HL-60/S4 treated with phorbol 12-myristate 13-acetate at 8.2 ng/mL for 4 days and 3 days (cell line): ENCODE results near the gene SLAIN2.
"Not testable (repeated sequence)": the region's sequence is repeated elsewhere in the genome, so short reads cannot be mapped to it uniquely, and the experiment has no call there.

Experiments
- in situ Hi-C: fragments of 300-500 bp; cut with MboI; formaldehyde crosslinking; loops from 2 replicates; pipeline ENCODE4 v1.15.0; 2022; ENCODE audit warnings: low sequenced_read_pairs

The SLAIN2 gene

GRCh38 chr4:48432017-48432416 is 90.7 kb downstream of the SLAIN2 start:
- in situ Hi-C loops = no loop called here

DNA sequence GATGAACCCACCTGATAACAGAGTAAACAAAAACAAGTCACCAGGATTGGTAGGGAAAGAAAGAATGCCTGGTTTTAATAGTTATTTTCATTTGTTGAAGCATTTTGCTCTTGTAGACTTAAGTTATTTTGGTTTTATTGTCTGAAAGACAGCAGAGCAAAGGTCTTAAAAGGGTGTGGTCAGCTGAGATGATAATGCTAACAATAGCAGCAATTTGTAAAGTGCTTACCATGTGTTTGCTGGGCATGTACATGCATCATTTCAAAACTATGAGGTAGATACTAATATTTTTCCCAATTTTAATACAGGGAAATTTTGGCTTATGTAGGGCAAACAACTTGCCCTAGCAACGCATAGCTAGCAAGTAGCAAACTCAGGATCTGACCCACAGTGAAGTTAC is 95.0 kb downstream of the SLAIN2 start:
- in situ Hi-C loops = no loop called here

DNA sequence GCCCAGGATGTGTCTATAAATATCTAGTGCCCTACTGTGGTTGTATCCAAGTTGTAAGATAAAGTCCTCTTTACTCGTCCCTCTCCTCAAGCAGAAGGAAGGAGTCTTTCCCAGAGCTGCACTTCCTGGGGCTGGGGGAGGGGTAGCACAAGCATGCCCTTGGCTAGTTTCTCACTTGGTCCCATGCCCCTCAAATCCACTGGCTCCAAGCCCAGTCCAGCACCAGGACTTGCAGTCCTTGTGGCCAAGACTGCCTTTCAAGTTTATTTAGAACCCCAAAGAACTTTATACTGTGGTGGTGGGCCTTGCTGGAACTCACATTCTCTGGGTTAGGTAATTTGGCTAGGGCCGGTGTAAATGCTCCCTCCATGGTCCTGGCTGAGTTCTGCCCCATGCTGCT is 98.7 kb downstream of the SLAIN2 start:
- in situ Hi-C loops = no loop called here

DNA sequence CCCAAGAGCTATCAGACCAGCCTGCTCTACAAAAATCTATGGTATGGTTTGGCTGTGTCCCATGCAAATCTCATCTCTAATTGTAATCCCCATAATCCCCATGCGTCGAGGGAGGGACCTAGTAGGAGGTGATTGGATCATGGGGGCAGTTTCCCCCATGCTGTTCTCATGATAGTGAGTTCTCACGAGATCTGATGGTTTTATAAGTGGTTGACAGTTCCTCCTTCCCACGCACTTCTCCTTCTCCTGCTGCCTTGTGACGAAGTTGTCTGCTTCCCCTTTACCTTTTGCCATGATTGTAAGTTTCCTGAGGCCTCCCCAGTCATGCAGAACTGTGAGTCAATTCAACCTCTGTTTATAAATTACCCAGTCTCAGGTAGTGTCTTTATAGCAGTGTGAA is 99.6 kb downstream of the SLAIN2 start:
- in situ Hi-C loops = not testable (repeated sequence)

DNA sequence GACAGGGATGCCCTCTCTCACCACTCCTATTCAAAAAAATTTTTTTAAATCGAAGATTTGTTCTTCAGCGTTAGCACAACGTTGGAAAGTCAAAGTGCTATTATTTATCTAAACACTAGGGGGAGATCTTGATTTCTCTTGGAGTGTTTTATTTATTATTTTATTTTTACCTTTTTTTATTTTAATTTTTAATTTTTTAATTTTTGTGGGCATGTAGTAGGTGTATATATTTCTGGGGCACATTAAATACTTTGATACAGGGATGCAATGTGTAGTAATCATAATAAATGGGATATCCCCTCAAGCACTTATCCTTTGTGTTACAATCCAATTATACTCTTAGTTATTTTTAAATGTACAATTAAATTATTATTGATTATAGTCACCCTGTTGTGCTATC is 104.4 kb downstream of the SLAIN2 start:
- in situ Hi-C loops = no loop called here

DNA sequence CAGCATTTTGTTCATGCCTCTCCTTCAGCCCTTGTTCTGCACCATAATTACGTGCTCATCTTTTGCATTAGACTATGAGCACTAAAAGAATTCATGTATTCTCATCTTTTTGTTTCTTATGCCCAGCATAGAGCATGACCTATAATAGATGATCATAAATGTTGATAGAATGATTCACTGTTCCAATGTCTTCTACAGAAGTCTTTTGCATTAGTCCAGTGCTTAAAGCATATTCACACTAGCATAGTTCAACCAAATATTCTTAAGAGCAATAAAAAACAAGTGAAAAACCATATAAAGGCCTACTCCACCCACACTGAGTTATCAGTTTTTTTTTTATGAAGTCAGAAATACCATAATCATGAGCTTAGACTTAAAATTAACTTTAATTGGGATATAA is 105.3 kb downstream of the SLAIN2 start:
- in situ Hi-C loops = no loop called here

DNA sequence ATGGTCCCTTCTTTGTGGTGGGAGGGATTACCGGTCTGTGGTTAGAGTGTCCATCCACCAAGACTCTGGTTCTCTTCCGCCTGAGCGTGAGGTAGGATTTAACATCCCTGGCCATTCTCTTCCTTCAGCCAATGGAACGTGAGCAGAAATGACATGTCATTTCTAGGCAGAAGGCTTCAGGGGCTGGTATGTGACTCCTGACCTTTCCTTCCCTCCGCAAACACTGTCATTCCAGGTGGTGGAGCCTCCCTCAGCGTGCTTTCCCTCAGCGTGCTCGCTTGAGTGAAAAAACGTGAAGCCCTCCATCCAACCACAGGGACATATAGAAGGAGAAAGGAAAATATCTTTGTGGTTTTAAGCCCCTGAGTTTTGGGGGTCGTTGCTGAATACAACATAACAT is 107.8 kb downstream of the SLAIN2 start:
- in situ Hi-C loops = no loop called here

DNA sequence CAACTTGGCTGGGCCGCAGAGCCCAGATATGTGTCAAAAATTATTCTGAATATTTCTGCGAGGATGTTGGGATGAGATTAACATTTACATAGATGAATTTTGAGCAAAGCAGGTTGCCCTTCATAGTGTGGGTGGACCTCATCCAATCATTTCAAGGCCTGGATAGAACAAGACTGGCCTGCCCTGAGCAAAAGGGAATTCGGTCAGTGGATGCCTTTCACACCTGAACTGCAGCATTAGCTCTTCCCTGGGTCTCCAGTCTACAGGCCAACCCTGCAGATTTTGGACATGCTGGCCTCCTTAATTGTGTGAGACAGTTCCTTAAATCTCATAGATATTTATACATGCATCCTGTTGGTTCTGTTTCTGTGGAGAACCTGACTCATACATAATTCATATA is 109.4 kb downstream of the SLAIN2 start:
- in situ Hi-C loops = no loop called here

DNA sequence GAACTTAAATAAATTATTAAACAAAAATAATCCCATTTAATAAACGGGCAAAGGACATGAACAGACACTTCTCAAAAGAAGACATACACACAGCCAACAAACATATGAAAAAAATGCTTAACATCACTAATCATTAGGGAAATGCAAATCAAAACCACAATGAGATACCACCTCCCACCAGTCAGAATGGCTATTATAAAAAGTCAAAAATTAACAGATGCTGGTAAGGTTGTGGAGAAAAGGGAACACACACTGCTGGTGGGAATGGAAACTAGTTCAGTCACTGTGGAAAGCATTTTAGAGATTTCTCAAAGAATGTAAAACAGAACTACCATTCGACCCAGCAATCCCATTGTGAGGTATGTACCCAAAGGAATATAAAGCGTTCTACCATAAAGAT is 110.3 kb downstream of the SLAIN2 start:
- in situ Hi-C loops = not testable (repeated sequence)

GRCh38 chr4:48454591-48454990 is 113.3 kb downstream of the SLAIN2 start:
- in situ Hi-C loops = no loop called here

GRCh38 chr4:48461000-48461399 is 119.7 kb downstream of the SLAIN2 start:
- in situ Hi-C loops = no loop called here

GRCh38 chr4:48462363-48462762 is 121.0 kb downstream of the SLAIN2 start:
- in situ Hi-C loops = no loop called here

DNA sequence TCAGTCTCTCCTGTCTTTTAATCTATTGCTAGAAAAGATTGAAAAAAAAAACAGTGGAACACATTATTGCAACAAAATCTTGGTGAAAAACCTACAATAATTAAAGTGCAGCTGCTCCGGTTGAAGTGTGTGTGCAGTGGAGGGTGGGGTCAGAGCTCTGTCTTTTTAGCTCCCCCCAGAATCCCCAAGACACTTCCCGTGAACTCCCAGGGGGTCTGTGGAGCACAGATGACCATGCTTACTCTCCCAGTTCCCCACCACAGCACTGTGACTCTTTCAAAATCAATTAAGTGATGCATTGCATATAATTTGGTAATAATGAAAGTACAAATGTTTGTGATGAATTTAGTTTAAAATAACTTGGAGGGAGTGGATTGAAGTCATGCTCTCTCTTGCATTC is 126.1 kb downstream of the SLAIN2 start:
- in situ Hi-C loops = no loop called here

GRCh38 chr4:48467891-48468290 is 126.6 kb downstream of the SLAIN2 start:
- in situ Hi-C loops = no loop called here

DNA sequence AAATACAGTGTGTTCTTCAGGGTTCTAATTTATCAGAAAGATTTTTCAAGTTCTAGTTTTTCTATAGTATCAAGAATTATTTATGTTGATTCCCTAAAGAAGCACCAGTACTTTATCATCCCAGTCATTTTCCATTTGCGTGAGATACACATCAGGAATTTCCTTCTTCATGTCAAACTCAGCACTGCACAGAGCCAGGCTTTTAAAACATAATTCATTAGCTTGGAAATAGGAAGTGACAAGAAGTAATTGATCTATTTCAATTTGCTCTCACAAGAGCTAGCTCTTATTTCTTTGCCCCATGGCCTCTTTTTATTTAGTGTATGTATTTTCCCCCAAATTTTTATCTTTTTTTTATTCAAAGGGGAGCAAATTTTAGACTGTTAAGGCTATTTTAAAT is 128.8 kb downstream of the SLAIN2 start:
- in situ Hi-C loops = no loop called here

GRCh38 chr4:48470570-48470969 is 129.2 kb downstream of the SLAIN2 start:
- in situ Hi-C loops = no loop called here

DNA sequence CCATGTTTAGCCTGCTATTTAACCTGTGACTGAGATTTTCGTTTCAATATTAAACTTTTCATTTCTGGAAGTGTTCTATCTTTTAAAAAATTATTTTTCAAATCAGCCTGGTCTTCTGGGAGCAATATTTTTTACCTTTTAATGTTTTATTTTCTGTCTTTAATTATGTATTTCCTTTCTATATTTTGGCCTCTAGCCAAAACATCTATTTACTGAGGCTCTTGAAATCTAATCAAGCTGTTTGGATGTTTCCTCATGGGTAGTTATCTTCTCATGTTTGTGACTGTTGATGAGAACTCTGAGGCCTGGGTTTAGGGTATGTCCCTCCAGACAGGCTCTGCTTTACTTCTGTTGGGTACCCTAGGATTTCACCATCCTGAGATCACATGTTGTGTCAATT is 131.5 kb downstream of the SLAIN2 start:
- in situ Hi-C loops = no loop called here

DNA sequence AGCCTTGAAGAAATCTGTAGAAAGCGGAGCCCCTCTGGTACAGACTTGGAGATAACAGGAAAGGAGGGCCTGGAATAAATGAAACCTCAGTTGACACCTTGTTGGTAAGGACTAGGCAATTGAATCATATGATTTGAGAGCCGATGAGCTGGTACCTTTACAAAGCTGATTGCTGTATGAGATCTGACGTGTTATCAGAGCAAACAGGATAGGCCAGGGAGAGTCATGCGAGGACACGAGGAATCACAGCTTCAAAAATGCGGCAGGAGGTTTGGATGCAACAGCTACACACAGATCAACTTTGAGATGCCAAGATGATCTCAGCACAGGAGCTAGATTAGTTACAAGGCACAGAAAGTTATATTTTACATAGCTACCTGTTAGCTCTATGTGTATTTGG is 134.4 kb downstream of the SLAIN2 start:
- in situ Hi-C loops = no loop called here
